Iris pigment epithelial cell (primary cell): ENCODE data around the gene IGFBP6.
"Not testable (repeated sequence)": the region's sequence is repeated elsewhere in the genome, so short reads cannot be mapped to it uniquely, and the experiment has no call there.

Source experiments
- DNase-seq: peaks from one replicate; pipeline ENCODE4 v3.0.0-alpha.2; 2011; ENCODE audit warnings: low read depth

Gene IGFBP6

GRCh38 chr12:53070877-53071492 lies 26.5 kb upstream of the IGFBP6 start:
- peak; percentile 51 for DNase-seq

GRCh38 chr12:53071591-53072551 lies 25.6 kb upstream of the IGFBP6 start:
- DNase-seq = no peak

- no peak for DNase-seq
Observed at GRCh38 chr12:53073881-53074280, 23.6 kb upstream of the IGFBP6 start.

- no peak for DNase-seq
Observed at GRCh38 chr12:53074283-53074998, 23.0 kb upstream of the IGFBP6 start.

GRCh38 chr12:53074999-53075370 lies 22.5 kb upstream of the IGFBP6 start:
- no peak for DNase-seq

- no peak for DNase-seq
Observed at GRCh38 chr12:53076461-53076860, 21.0 kb upstream of the IGFBP6 start.

GRCh38 chr12:53077030-53077429 lies 20.4 kb upstream of the IGFBP6 start:
- DNase-seq = no peak

- DNase-seq = peak; percentile 56
Observed at GRCh38 chr12:53078425-53079225, 18.8 kb upstream of the IGFBP6 start.

GRCh38 chr12:53079226-53080117 lies 18.0 kb upstream of the IGFBP6 start, which contains the start of gene SPRYD3:
SPRYD3 (minus strand) TSS chr12:53079390; CDS start chr12:53079333, 57 bp downstream.
- peak; percentile 97 for DNase-seq

GRCh38 chr12:53082637-53083175 lies 14.8 kb upstream of the IGFBP6 start:
- no peak for DNase-seq

GRCh38 chr12:53086361-53086760 lies 11.1 kb upstream of the IGFBP6 start:
- no peak for DNase-seq

GRCh38 chr12:53090105-53090504 lies 7.4 kb upstream of the IGFBP6 start:
- no peak for DNase-seq

- DNase-seq = no peak
Observed at GRCh38 chr12:53090554-53090953, 6.9 kb upstream of the IGFBP6 start.

- no peak for DNase-seq
Observed at GRCh38 chr12:53091756-53092155, 5.7 kb upstream of the IGFBP6 start.

GRCh38 chr12:53093777-53094393 lies 3.6 kb upstream of the IGFBP6 start:
- DNase-seq = peak; percentile 30

GRCh38 chr12:53094394-53094787 lies 3.1 kb upstream of the IGFBP6 start:
- no peak for DNase-seq

GRCh38 chr12:53094796-53095595 lies 2.5 kb upstream of the IGFBP6 start:
- not testable (repeated sequence) for DNase-seq

GRCh38 chr12:53095596-53095895 lies 1.9 kb upstream of the IGFBP6 start:
- DNase-seq = not testable (repeated sequence)

- DNase-seq = peak; percentile 54
Observed at GRCh38 chr12:53096089-53096741, 1.3 kb upstream of the IGFBP6 start.
